ENCODE data around the gene SASS6.

The SASS6 gene

GRCh38 chr1:100070201-100070939 lies 62.4 kb downstream of the SASS6 start:
- TF ChIP-seq TAF1 (IDR thresholded peaks at IDR 0.05; ENCODE audit: borderline replicate concordance, insufficient read depth, low read length): no peak
- TF ChIP-seq FOXP2 (optimal IDR thresholded peaks at IDR 0.05; ENCODE audit: borderline replicate concordance, extremely low read depth, extremely low read length, insufficient read depth): no peak

GRCh38 chr1:100065969-100066227 lies 66.8 kb downstream of the SASS6 start:
- TF ChIP-seq FOXP2 (optimal IDR thresholded peaks at IDR 0.05; ENCODE audit: borderline replicate concordance, extremely low read depth, extremely low read length, insufficient read depth) (no peak), REST (IDR thresholded peaks at IDR 0.05; ENCODE audit: insufficient read depth in 1 of 2, low read depth in 2 of 2, low read length in 2 of 2) (no peak), POLR2AphosphoS5 (IDR thresholded peaks at IDR 0.05; ENCODE audit: low read depth, low read length) (no peak), TAF1 (IDR thresholded peaks at IDR 0.05; ENCODE audit: borderline replicate concordance, insufficient read depth, low read length) (no peak), SIN3A (IDR thresholded peaks at IDR 0.05; ENCODE audit: borderline replicate concordance, insufficient read depth, low read length) (no peak)

- no peak for TF ChIP-seq FOXP2 (optimal IDR thresholded peaks at IDR 0.05; ENCODE audit: borderline replicate concordance, extremely low read depth, extremely low read length, insufficient read depth)
- no peak for TF ChIP-seq POLR2AphosphoS5 (IDR thresholded peaks at IDR 0.05; ENCODE audit: low read depth, low read length)
- TF ChIP-seq REST (IDR thresholded peaks at IDR 0.05; ENCODE audit: insufficient read depth in 1 of 2, low read depth in 2 of 2, low read length in 2 of 2): no peak
- no peak for TF ChIP-seq SIN3A (IDR thresholded peaks at IDR 0.05; ENCODE audit: borderline replicate concordance, insufficient read depth, low read length)
Observed at GRCh38 chr1:100065183-100065968, 67.4 kb downstream of the SASS6 start.

- no peak for TF ChIP-seq POLR2AphosphoS5 (IDR thresholded peaks at IDR 0.05; ENCODE audit: low read depth, low read length)
- no peak for TF ChIP-seq SIN3A (IDR thresholded peaks at IDR 0.05; ENCODE audit: borderline replicate concordance, insufficient read depth, low read length)
- TF ChIP-seq REST (IDR thresholded peaks at IDR 0.05; ENCODE audit: insufficient read depth in 1 of 2, low read depth in 2 of 2, low read length in 2 of 2): no peak
- no peak for TF ChIP-seq FOXP2 (optimal IDR thresholded peaks at IDR 0.05; ENCODE audit: borderline replicate concordance, extremely low read depth, extremely low read length, insufficient read depth)
- no peak for TF ChIP-seq TAF1 (IDR thresholded peaks at IDR 0.05; ENCODE audit: borderline replicate concordance, insufficient read depth, low read length)
Observed at GRCh38 chr1:100061681-100062080, 71.0 kb downstream of the SASS6 start.

GRCh38 chr1:100053727-100054126 lies 79.0 kb downstream of the SASS6 start:
- TF ChIP-seq POLR2AphosphoS5 (IDR thresholded peaks at IDR 0.05; ENCODE audit: low read depth, low read length): no peak
- TF ChIP-seq SIN3A (IDR thresholded peaks at IDR 0.05; ENCODE audit: borderline replicate concordance, insufficient read depth, low read length): no peak
- no peak for TF ChIP-seq TAF1 (IDR thresholded peaks at IDR 0.05; ENCODE audit: borderline replicate concordance, insufficient read depth, low read length)
- no peak for TF ChIP-seq REST (IDR thresholded peaks at IDR 0.05; ENCODE audit: insufficient read depth in 1 of 2, low read depth in 2 of 2, low read length in 2 of 2)
- no peak for TF ChIP-seq FOXP2 (optimal IDR thresholded peaks at IDR 0.05; ENCODE audit: borderline replicate concordance, extremely low read depth, extremely low read length, insufficient read depth)
